WTC11 (cell line): ENCODE results near the gene HES1.

Experiments used
- CTCF ChIP-seq: fragments of 200-600 bp; IDR thresholded peaks from 2 replicates; pipeline ENCODE4 v1.8.0; 2022; ENCODE audit warnings: antibody characterized with exemption
- GABPB1 ChIP-seq: sonication (generic); formaldehyde crosslinking; IDR thresholded peaks from 2 replicates; pipeline ENCODE4 v1.8.1; 2023; ENCODE audit warnings: mild to moderate bottlenecking, missing genetic modification reagents
- GRHL2 ChIP-seq: fragments of 250-450 bp; sonication (Bioruptor Pico); IDR thresholded peaks from 2 replicates; pipeline ENCODE4 v1.8.0; 2022; ENCODE audit warnings: mild to moderate bottlenecking, moderate library complexity; ENCODE audit not compliant: insufficient replicate concordance, severe bottlenecking
- HMGXB4 ChIP-seq: sonication (generic); formaldehyde crosslinking; IDR thresholded peaks from 2 replicates; pipeline ENCODE4 v1.8.1; 2023; ENCODE audit warnings: mild to moderate bottlenecking, moderate library complexity, missing genetic modification reagents
- MAX ChIP-seq: sonication (generic); formaldehyde crosslinking; IDR thresholded peaks from 2 replicates; pipeline ENCODE4 v1.8.0; 2022; ENCODE audit warnings: mild to moderate bottlenecking, missing genetic modification reagents
- NR2C2 ChIP-seq: sonication (generic); formaldehyde crosslinking; IDR thresholded peaks from 2 replicates; pipeline ENCODE4 v1.8.0; 2022; ENCODE audit warnings: mild to moderate bottlenecking, missing genetic modification reagents
- TCF7 ChIP-seq: sonication (generic); formaldehyde crosslinking; IDR thresholded peaks from 2 replicates; pipeline ENCODE4 v1.8.0; 2022; ENCODE audit warnings: mild to moderate bottlenecking, low read depth, missing genetic modification reagents, moderate library complexity
- TP53 ChIP-seq: sonication (generic); formaldehyde crosslinking; IDR thresholded peaks from 2 replicates; pipeline ENCODE4 v1.8.1; 2023; ENCODE audit warnings: mild to moderate bottlenecking, missing genetic modification reagents
- USF2 ChIP-seq: sonication (generic); formaldehyde crosslinking; IDR thresholded peaks from 2 replicates; pipeline ENCODE4 v1.8.1; 2023; ENCODE audit warnings: mild to moderate bottlenecking, missing genetic modification reagents, moderate library complexity
- ZNF138 ChIP-seq: sonication (generic); formaldehyde crosslinking; conservative IDR thresholded peaks from 2 replicates; pipeline ENCODE4 v1.8.1; 2022; ENCODE audit warnings: mild to moderate bottlenecking, moderate library complexity, missing genetic modification reagents
- ZNF232 ChIP-seq: sonication (generic); formaldehyde crosslinking; IDR thresholded peaks from 2 replicates; pipeline ENCODE4 v1.8.0; 2022; ENCODE audit warnings: mild to moderate bottlenecking, missing genetic modification reagents
- ZNF416 ChIP-seq: fragments of 250-450 bp; sonication (Bioruptor Pico); IDR thresholded peaks from 2 replicates; pipeline ENCODE4 v1.9.0; 2021; ENCODE audit warnings: mild to moderate bottlenecking, inconsistent platforms
- ZNF512 ChIP-seq: sonication (generic); formaldehyde crosslinking; IDR thresholded peaks from 2 replicates; pipeline ENCODE4 v1.8.1; 2022; ENCODE audit warnings: missing genetic modification reagents, borderline replicate concordance

GRCh38 chr3:194087995-194088855, 47.7 kb upstream of the HES1 start:
- no peak for TF ChIP-seq GRHL2 (CRISPR knock-in tag)
- TF ChIP-seq USF2 = no peak
- TF ChIP-seq NR2C2 = no peak
- TF ChIP-seq CTCF = no peak
- no peak for TF ChIP-seq ZNF512 (CRISPR knock-in tag)
- no peak for TF ChIP-seq GABPB1 (CRISPR knock-in tag)
- no peak for TF ChIP-seq TP53
- TF ChIP-seq TCF7 = no peak
- no peak for TF ChIP-seq ZNF232 (CRISPR knock-in tag)
- no peak for TF ChIP-seq ZNF416 (CRISPR knock-in tag)
- TF ChIP-seq MAX (CRISPR knock-in tag) = no peak
- no peak for TF ChIP-seq ZNF138 (CRISPR knock-in tag)
- no peak for TF ChIP-seq HMGXB4 (CRISPR knock-in tag)
